B cell (primary cell): ENCODE measurements around the gene SDCCAG8. TPM values are rescaled to one million over a fixed set of nuclear protein-coding genes. Genes with fewer than 3 reads are reported as not detected.

Experiments
- ATAC-seq: fragments of 200-7000 bp; cut with Tn5 transposase; one replicate; pipeline ENCODE4 v1.10.0; 2021; ENCODE audit warnings: low read depth, mild to moderate bottlenecking, moderate number of reproducible peaks, moderate library complexity
- CTCF ChIA-PET: fragments of 350-600 bp; sonication (Branson Sonifier 250); formaldehyde crosslinking; loops from one replicate; lab custom pipeline; 2021; ENCODE audit warnings: antibody characterized with exemption, inconsistent platforms; lab: Charles Lee
- POLR2A ChIA-PET: fragments of 350-600 bp; sonication (Branson Sonifier 250); formaldehyde crosslinking; loops from one replicate; lab custom pipeline; 2021; ENCODE audit warnings: antibody characterized with exemption; lab: Charles Lee
- DNase-seq: peaks from one replicate; pipeline ENCODE4 v3.0.0; 2013
- H2AFZ ChIP-seq: 2 replicates; pipeline ENCODE4 v1.6.1; 2012; ENCODE audit warnings: mild to moderate bottlenecking, low read depth, low read length; ENCODE audit not compliant: insufficient read depth, poor library complexity, severe bottlenecking
- H3K27ac ChIP-seq, 2 donors: 1 replicate in 1 of 2; 2 replicates in 1 of 2; pipeline ENCODE4 v1.5.1; 2012 to 2013; ENCODE audit warnings: low read length in 2 of 2, mild to moderate bottlenecking in 2 of 2, moderate library complexity in 1 of 2
- H3K27me3 ChIP-seq, 4 experiments: fragments of 200-600 bp in 1 of 4; sonication (generic) in 1 of 4; replicated peaks in 1 of 4; 1 replicate in 2 of 4; 2 replicates in 2 of 4; pipeline versions ENCODE4 v1.6.1 to v1.7.0; 2013 to 2016; ENCODE audit warnings: low read length in 3 of 4, mild to moderate bottlenecking in 2 of 4, mixed read lengths in 1 of 4, moderate library complexity in 1 of 4; ENCODE audit not compliant: insufficient read depth in 4 of 4, control insufficient read depth in 3 of 4; ENCODE audit errors: control extremely low read depth in 1 of 4
- H3K36me3 ChIP-seq, 2 experiments: replicated peaks in 1 of 2; 1 replicate in 1 of 2; 2 replicates in 1 of 2; pipeline versions ENCODE4 v1.6.1 to v1.7.1; 2013; ENCODE audit warnings: low read length in 1 of 2; ENCODE audit not compliant: insufficient read depth in 2 of 2, control insufficient read depth in 1 of 2; ENCODE audit errors: control extremely low read depth in 1 of 2, extremely low read depth in 1 of 2
- H3K4me1 ChIP-seq, 2 donors: fragments of 200-600 bp in 1 of 2; sonication (generic) in 1 of 2; 1 replicate in 1 of 2; 2 replicates in 1 of 2; pipeline versions ENCODE4 v1.5.1 to v1.6.1; 2013 to 2017; ENCODE audit warnings: low read length in 2 of 2; ENCODE audit not compliant: control insufficient read depth in 2 of 2, insufficient read depth in 2 of 2
- H3K4me2 ChIP-seq: replicated peaks from 2 replicates; pipeline ENCODE3; 2012; ENCODE audit warnings: mild to moderate bottlenecking, low read depth, low read length; ENCODE audit not compliant: poor library complexity, severe bottlenecking
- H3K4me3 ChIP-seq, 5 experiments: fragments of 200-600 bp in 1 of 5; sonication (generic) in 1 of 5; 1 replicate in 3 of 5; 2 replicates in 2 of 5; pipeline versions ENCODE4 v1.5.1 to v1.7.0; 2011 to 2016; ENCODE audit warnings: low read length in 4 of 5, mild to moderate bottlenecking in 4 of 5, low read depth in 2 of 5, control low read depth in 1 of 5, moderate library complexity in 1 of 5; ENCODE audit not compliant: insufficient read depth in 1 of 5; ENCODE audit errors: control extremely low read depth in 1 of 5, extremely low read depth in 1 of 5
- H3K79me2 ChIP-seq: fragments of 200-600 bp; sonication (generic); one replicate; pipeline ENCODE4 v1.6.0; 2016; ENCODE audit warnings: low read length; ENCODE audit not compliant: control insufficient read depth, insufficient read depth
- H3K9ac ChIP-seq: fragments of 200-600 bp; sonication (generic); 2 replicates; pipeline ENCODE4 v1.6.1; 2017; ENCODE audit warnings: mild to moderate bottlenecking, low read length, moderate library complexity
- H3K9me3 ChIP-seq, 3 donors: one replicate each; pipeline versions ENCODE4 v1.6.1 to v1.7.1; 2013; ENCODE audit warnings: low read length in 2 of 3; ENCODE audit not compliant: control insufficient read depth in 2 of 3, insufficient read depth in 1 of 3; ENCODE audit errors: control extremely low read depth in 1 of 3
- H4K20me1 ChIP-seq: 2 replicates; pipeline ENCODE4 v1.6.0; 2012; ENCODE audit warnings: mild to moderate bottlenecking, low read length; ENCODE audit not compliant: insufficient read depth, control insufficient read depth, poor library complexity, severe bottlenecking
- H3K27ac Mint-ChIP-seq: one replicate; pipeline ENCODE4 v1.8.0; 2021; ENCODE audit warnings: mixed read lengths
- H3K27me3 Mint-ChIP-seq: one replicate; pipeline ENCODE4 v1.8.0; 2021; ENCODE audit warnings: mixed read lengths
- H3K4me1 Mint-ChIP-seq: one replicate; pipeline ENCODE4 v1.8.0; 2021; ENCODE audit warnings: mixed read lengths
- H3K4me3 Mint-ChIP-seq: one replicate; pipeline ENCODE4 v1.8.0; 2021; ENCODE audit warnings: mixed read lengths
- H3K9me3 Mint-ChIP-seq: one replicate; pipeline ENCODE4 v1.8.0; 2022; ENCODE audit warnings: mixed read lengths; ENCODE audit not compliant: insufficient read depth
- EZH2 ChIP-seq: IDR thresholded peaks from 2 replicates; pipeline ENCODE4 v1.6.1; 2012; ENCODE audit warnings: borderline replicate concordance, low read depth, mild to moderate bottlenecking, moderate library complexity, low read length; ENCODE audit not compliant: insufficient read depth, poor library complexity, severe bottlenecking
- WGBS: methylation state at CpG from one replicate; pipeline ENCODE4 v1.1.5; 2013; ENCODE audit warnings: missing lambda C conversion rate; ENCODE audit not compliant: insufficient coverage; 5-methylcytosine and 5-hydroxymethylcytosine counted together
- intact Hi-C: fragments of 100-400 bp; cut with micrococcal nuclease; formaldehyde crosslinking; loops from one replicate; pipeline ENCODE4 v1.10.0; 2022
- polyA plus RNA-seq: library from polyadenylated mRNA; depleted of rRNA; stranded (reverse); fragments of >200 nt; gene quantifications from 2 replicates; pipeline ENCODE4 v1.2.3, GENCODE V29; 2012
- total RNA-seq, 2 donors: library from RNA; stranded (reverse); fragments of 120-200 nt in 1 of 2; gene quantifications; 1 replicate in 1 of 2; 2 replicates in 1 of 2; pipeline versions ENCODE4 v1.2.3 to v1.2.4, GENCODE V29; 2013 to 2022
- TF ChIP-seq, protein P1 (sequence below): fragments of 200-600 bp; IDR thresholded peaks from one replicate; pipeline ENCODE4 v1.8.0; 2022; ENCODE audit warnings: antibody characterized with exemption, mild to moderate bottlenecking

Gene SDCCAG8
- total and polyA plus RNA-seq, 2 donors (not counting 1 experiment from before 2014, with no cell fraction given) = 37.1 to 60.7 TPM

DNA sequence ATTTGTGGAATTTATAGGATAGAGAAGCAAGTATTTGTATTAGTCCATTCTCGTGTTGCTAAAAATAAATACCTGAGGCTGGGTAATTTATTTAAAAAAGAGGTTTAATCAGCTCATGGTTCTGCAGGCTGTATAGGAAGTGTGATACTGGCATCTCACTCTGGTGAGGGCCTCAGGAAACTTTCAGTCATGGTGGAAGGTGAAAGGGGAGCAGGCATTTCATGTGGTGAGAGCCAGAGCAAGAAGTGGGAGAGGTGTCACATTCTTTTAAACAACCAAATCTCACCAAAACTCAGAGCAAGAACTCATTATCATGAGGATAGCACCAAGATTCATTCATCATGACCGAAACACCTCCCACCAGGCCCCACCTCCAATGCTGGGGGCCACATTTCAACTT is 18.1 kb downstream of the SDCCAG8 start:
- no peak overlapping the region for H3K4me3 Mint-ChIP-seq
- Histone ChIP-seq H3K4me2 (no peak overlapping the region), H4K20me1 (no peaks in the 10 kb centered on the region), H3K4me3 (no peak overlapping the region), H3K4me1 (peaks cover 15 to 17% of the 10 kb centered on the region in 2 donors), H3K27ac (no peak overlapping the region), H3K9me3 (peaks cover 0 to 4% (median 0%) of the 10 kb centered on the region in 3 donors), H3K27me3 (no peaks in the 10 kb centered on the region), H3K9ac (no peak overlapping the region), H3K79me2 (peaks cover 7% of the 10 kb centered on the region), H2AFZ (no peak overlapping the region), H3K36me3 (peaks cover 3 to 32% of the 10 kb centered on the region in 2 experiments)
- POLR2A ChIA-PET = no interaction called here
- TF ChIP-seq EZH2 = no peak
- TF ChIP-seq, protein P1, sequence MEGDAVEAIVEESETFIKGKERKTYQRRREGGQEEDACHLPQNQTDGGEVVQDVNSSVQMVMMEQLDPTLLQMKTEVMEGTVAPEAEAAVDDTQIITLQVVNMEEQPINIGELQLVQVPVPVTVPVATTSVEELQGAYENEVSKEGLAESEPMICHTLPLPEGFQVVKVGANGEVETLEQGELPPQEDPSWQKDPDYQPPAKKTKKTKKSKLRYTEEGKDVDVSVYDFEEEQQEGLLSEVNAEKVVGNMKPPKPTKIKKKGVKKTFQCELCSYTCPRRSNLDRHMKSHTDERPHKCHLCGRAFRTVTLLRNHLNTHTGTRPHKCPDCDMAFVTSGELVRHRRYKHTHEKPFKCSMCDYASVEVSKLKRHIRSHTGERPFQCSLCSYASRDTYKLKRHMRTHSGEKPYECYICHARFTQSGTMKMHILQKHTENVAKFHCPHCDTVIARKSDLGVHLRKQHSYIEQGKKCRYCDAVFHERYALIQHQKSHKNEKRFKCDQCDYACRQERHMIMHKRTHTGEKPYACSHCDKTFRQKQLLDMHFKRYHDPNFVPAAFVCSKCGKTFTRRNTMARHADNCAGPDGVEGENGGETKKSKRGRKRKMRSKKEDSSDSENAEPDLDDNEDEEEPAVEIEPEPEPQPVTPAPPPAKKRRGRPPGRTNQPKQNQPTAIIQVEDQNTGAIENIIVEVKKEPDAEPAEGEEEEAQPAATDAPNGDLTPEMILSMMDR = no peak
- H3K4me1 Mint-ChIP-seq = peaks cover 20% of the 10 kb centered on the region
- DNase-seq (no peak), ATAC-seq (no peak)
- intact Hi-C loops = loop anchor here (5.0 kb wide), 1 partner anchor 42 kb away; no protein-coding TSS in a partner anchor
- 100% methylated on average over 1 of the region's 2 CpGs for WGBS
- H3K9me3 Mint-ChIP-seq = no peaks in the 10 kb centered on the region
- H3K27ac Mint-ChIP-seq = no peak overlapping the region
- CTCF ChIA-PET = no interaction called here
- no peaks in the 10 kb centered on the region for H3K27me3 Mint-ChIP-seq

DNA sequence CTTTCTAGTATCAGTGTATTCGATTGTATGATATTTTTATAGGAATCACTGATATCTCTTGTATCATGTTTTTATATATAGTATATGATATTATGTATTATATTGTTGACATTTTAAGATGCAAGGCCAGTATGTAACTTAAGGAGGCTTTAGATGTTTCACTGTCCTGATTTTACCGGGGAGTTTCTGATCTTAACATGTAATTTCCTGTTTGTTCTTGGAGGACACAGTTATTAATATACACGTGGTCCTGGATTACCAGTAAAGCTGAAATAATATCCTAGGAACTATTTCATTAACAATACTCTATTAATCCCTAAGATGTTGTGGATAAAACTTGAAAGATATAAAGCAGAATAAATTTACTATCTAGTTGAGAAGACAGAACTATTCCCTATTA is 19.5 kb downstream of the SDCCAG8 start:
- no peak overlapping the region for H2AFZ ChIP-seq
- WGBS = no CpG with 5 or more reads among the region's 3 CpGs
- H3K9me3 ChIP-seq = peaks cover 0 to 4% (median 0%) of the 10 kb centered on the region in 3 donors
- H3K27me3 ChIP-seq = no peaks in the 10 kb centered on the region
- no peak for DNase-seq
- H3K9ac ChIP-seq = no peak overlapping the region
- H4K20me1 ChIP-seq = no peaks in the 10 kb centered on the region
- no peak overlapping the region for H3K4me2 ChIP-seq
- peaks cover 3 to 32% of the 10 kb centered on the region in 2 experiments for H3K36me3 ChIP-seq
- Mint-ChIP-seq H3K4me3 (no peak overlapping the region), H3K27ac (no peak overlapping the region), H3K27me3 (no peaks in the 10 kb centered on the region), H3K9me3 (no peaks in the 10 kb centered on the region), H3K4me1 (peaks cover 6% of the 10 kb centered on the region)
- intact Hi-C loops = no loop called here
- peaks cover 2 to 3% of the 10 kb centered on the region in 2 donors for H3K4me1 ChIP-seq
- no peak overlapping the region for H3K4me3 ChIP-seq
- TF ChIP-seq, protein P1 = no peak
- no peak for TF ChIP-seq EZH2
- H3K27ac ChIP-seq = no peak overlapping the region
- H3K79me2 ChIP-seq = no peaks in the 10 kb centered on the region
- ChIA-PET CTCF (no interaction called here), POLR2A (interaction anchor here (0.6 kb wide), 1 partner anchor 9 kb away, joined by 8 read pairs; no protein-coding TSS in a partner anchor)
- ATAC-seq = no peak
